ENCODE data around the gene THSD4. TPM values are rescaled to one million over a fixed set of nuclear protein-coding genes. Genes with fewer than 3 reads are reported as not detected.

The THSD4 gene
- total and polyA plus RNA-seq, 2 of the 8 experiments (the other 6 are each of a cell fraction or from before 2014, with no cell fraction given), result 2.5 to 6.2 TPM

DNA sequence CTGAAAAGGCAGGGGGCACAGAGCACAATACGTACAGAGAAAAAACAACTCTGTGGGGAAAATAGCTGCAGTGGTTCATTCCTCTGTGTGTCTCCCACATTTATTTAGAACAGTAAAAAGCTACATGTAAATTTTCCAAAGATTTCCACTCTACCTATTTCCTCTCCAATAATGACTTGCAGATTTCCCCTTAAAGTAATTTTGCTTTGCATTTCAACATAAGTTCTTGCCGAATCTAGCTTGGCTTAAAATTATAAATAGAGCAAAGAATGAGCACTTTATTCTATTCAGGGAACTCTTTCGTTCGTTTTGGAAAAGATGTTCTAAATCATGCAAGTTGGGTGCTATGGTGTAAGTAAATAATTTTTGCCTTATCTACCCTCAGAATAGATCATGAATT is 636.9 kb downstream of the THSD4 start (continued):
- TF ChIP-seq, protein P1, sequence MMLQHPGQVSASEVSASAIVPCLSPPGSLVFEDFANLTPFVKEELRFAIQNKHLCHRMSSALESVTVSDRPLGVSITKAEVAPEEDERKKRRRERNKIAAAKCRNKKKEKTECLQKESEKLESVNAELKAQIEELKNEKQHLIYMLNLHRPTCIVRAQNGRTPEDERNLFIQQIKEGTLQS (IDR thresholded peaks at IDR 0.05; ENCODE audit: insufficient read depth, low read depth, low read length), result no peak
- TF ChIP-seq, protein P2, sequence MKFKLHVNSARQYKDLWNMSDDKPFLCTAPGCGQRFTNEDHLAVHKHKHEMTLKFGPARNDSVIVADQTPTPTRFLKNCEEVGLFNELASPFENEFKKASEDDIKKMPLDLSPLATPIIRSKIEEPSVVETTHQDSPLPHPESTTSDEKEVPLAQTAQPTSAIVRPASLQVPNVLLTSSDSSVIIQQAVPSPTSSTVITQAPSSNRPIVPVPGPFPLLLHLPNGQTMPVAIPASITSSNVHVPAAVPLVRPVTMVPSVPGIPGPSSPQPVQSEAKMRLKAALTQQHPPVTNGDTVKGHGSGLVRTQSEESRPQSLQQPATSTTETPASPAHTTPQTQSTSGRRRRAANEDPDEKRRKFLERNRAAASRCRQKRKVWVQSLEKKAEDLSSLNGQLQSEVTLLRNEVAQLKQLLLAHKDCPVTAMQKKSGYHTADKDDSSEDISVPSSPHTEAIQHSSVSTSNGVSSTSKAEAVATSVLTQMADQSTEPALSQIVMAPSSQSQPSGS (IDR thresholded peaks at IDR 0.05; ENCODE audit: low read length), result no peak
- no peak for TF ChIP-seq POLR2A (IDR thresholded peaks at IDR 0.05; ENCODE audit: control extremely low read depth in 1 of 2, low read depth in 2 of 2, low read length in 2 of 2)

All from H1 (cell line).